ENCODE data around the gene PDZD4.

- TF ChIP-seq CTCF (optimal IDR thresholded peaks at IDR 0.05 in 1 of 3, IDR thresholded peaks at IDR 0.05 in 1 of 3, conservative IDR thresholded peaks at IDR 0.05 in 1 of 3; ENCODE audit: extremely low read depth in 1 of 3, insufficient read depth in 2 of 3, low read length in 3 of 3) = no peak
- no peak for TF ChIP-seq EZH2 (IDR thresholded peaks at IDR 0.05; ENCODE audit: low read length)
Measured at GRCh38 chrX:153786669-153787068, 43.7 kb downstream of the PDZD4 start.

Measured in keratinocyte (primary cell).